ENCODE results near the gene C1orf159.

- TF ChIP-seq, protein P1, sequence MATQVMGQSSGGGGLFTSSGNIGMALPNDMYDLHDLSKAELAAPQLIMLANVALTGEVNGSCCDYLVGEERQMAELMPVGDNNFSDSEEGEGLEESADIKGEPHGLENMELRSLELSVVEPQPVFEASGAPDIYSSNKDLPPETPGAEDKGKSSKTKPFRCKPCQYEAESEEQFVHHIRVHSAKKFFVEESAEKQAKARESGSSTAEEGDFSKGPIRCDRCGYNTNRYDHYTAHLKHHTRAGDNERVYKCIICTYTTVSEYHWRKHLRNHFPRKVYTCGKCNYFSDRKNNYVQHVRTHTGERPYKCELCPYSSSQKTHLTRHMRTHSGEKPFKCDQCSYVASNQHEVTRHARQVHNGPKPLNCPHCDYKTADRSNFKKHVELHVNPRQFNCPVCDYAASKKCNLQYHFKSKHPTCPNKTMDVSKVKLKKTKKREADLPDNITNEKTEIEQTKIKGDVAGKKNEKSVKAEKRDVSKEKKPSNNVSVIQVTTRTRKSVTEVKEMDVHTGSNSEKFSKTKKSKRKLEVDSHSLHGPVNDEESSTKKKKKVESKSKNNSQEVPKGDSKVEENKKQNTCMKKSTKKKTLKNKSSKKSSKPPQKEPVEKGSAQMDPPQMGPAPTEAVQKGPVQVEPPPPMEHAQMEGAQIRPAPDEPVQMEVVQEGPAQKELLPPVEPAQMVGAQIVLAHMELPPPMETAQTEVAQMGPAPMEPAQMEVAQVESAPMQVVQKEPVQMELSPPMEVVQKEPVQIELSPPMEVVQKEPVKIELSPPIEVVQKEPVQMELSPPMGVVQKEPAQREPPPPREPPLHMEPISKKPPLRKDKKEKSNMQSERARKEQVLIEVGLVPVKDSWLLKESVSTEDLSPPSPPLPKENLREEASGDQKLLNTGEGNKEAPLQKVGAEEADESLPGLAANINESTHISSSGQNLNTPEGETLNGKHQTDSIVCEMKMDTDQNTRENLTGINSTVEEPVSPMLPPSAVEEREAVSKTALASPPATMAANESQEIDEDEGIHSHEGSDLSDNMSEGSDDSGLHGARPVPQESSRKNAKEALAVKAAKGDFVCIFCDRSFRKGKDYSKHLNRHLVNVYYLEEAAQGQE (IDR thresholded peaks at IDR 0.05; ENCODE audit: borderline replicate concordance): no peak
- TF ChIP-seq CTCF (IDR thresholded peaks at IDR 0.05; ENCODE audit: poor library complexity, severe bottlenecking) (no peak), EP300 (conservative IDR thresholded peaks at IDR 0.05; ENCODE audit: poor library complexity, severe bottlenecking) (no peak), EZH2 (IDR thresholded peaks at IDR 0.05; ENCODE audit: borderline replicate concordance, insufficient read depth, low read length, poor library complexity, severe bottlenecking) (no peak), TAF1 (IDR thresholded peaks at IDR 0.05; ENCODE audit: low read depth) (no peak), POLR2AphosphoS5 (IDR thresholded peaks at IDR 0.05) (no peak), MXI1 (conservative IDR thresholded peaks at IDR 0.05; ENCODE audit: poor library complexity, severe bottlenecking) (no peak), RAD21 (conservative IDR thresholded peaks at IDR 0.05) (no peak)
Measured at GRCh38 chr1:1112237-1112985, 3.5 kb downstream of the C1orf159 start.

Measured in neural cell (in vitro differentiated cells).